GM19467 (cell line): Measurements from ENCODE around the gene DOCK4.
A peak's percentile ranks its signal among the peaks of the same experiment; 100 is the strongest.

ENCODE experiments used
- ATAC-seq: cut with Tn5 transposase; IDR thresholded peaks from one replicate; pipeline ENCODE4 v1.9.1; 2021; ENCODE audit warnings: mild to moderate bottlenecking, moderate library complexity; ENCODE audit not compliant: unreplicated experiment

Gene DOCK4

GRCh38 chr7:112113913-112114575, 92.2 kb downstream of the DOCK4 start:
- ATAC-seq: no peak

DNA sequence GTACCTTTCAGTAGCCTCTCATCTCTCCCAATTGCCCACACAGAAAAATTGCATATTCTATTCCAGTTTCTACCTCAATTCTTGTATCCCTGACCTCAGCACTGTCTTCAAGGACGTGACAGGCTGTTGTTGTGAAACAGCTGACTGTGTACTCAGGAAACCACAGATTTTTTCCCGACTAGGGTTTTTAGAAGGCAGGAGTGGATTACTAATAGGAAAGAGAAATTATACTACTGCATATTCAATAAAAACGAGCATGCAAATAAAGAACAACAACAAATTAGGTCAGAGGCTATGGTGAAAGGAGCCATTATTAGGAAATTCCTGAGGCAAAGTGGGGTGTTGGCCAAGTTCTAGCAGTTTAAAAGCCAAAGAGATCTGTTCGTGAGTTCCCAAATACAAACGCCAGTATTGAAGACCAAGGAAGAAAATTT, 93.4 kb downstream of the DOCK4 start:
- ATAC-seq: no peak

GRCh38 chr7:112110651-112111050, 95.5 kb downstream of the DOCK4 start:
- no peak for ATAC-seq

DNA sequence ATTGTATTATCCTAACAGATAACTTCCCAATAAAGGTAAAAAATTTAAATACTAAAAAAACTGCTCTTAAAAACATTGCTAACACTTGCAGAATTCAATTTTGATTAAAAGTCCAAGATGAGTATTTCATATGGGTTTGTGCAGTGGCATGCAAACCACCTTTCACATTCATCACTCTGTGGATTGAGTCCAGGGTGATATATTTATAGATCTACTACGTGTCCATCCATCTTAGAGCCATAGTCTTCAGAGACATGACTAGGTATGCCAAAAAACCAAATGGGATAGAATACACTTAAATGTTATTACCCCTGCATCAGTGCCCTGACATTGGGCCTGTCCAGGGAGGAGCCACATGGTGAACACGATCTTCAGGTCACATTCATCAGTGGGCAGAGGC, 96.0 kb downstream of the DOCK4 start:
- no peak for ATAC-seq

- ATAC-seq: no peak
These were observed 97.2 kb downstream of the DOCK4 start for GRCh38 chr7:112108981-112109380.

DNA sequence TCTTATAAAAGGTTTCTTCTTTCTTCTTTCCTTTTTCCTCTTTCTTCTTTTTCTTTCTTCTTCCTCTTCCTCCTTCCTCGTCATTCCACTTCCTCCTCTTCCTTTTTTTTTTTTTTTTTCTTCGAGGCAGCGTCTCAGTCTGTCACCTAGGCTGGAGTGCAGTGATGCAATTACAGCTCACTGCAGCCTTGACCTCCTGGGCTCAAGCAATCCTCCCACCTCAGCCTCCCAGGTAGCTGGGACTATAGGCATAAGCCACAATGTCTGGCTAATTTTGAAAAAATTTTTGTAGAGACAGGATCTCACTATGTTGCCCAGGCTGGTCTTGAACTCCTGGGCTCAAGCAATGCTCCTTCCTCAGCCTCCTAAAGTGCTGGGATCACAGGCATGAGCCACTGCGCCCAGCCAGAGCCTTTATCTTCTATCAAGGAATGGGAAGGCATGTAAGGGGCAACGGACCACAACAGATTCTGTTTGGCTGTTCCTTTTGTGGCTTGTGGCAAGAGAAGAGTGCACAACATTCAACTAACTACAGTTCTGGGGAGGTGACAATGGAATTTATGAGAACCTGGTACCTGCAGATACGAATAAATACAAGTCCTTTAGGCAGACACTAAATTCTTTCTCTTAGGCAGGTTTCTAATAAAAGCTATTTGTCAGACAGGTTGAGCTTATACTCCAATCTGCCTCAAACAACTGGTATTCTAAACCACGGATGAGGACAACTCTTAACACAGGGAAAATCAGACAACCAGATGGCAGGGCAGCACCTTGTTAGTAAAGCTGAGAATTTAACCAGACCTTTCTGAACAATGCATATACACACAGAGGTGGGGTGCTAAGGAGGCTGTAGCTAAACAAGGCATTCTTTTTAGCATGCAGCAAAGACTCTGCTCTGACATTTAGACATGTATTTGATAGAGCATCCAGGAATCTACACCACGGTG, 100.3 kb downstream of the DOCK4 start:
- no peak for ATAC-seq

DNA sequence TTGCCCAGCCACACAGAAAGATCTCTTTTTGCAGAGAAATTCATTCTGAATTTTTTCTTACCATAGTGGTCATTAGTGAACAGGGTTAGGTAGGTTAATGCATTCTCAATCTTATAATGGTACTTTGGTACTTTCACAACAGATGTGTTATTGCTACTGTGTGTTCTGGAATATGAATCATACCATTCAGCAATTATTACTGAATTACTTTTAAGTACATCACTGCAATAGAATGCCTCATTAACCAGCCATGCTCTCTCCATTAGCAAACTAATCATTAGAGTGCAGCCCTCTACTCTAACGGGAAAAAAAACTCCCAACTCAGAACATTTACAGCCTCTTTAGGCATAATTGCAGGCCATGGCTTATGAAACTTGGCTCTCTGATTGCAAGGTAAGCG, 102.1 kb downstream of the DOCK4 start:
- no peak for ATAC-seq

GRCh38 chr7:112103246-112103645, 103.0 kb downstream of the DOCK4 start:
- no peak for ATAC-seq

DNA sequence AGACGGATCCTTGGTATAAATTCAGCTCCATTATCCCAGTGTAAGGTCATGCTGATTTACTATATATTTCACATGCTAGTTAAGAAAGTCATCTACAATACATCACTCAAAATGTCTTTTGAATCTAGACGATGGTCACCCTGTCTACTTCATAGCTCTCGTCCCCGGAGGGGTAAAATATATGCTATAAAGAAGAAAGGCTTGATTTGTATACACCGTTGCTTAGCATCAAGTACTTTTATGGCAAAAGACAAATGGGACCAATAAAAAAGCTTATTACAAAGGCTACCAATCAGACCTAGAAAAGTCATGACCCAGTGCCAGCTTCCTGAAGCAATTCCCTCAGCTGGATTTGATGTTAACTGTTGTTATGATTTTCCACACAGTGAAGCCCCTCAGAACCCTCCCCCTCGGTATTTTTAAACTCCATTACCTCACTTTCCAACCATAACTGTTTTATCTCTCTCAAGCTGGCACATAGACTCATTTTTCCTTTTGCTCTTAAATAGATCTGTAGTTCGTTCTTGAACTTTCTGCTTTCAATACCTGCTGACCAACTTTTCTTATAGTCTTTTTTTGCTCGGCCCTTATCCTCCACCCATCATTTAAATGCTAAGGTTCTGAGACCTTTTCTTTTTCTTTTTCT, 104.9 kb downstream of the DOCK4 start:
- ATAC-seq: no peak

- no peak for ATAC-seq
These were observed 108.7 kb downstream of the DOCK4 start for GRCh38 chr7:112097524-112097923.

GRCh38 chr7:112093409-112093808, 112.8 kb downstream of the DOCK4 start:
- ATAC-seq: no peak

GRCh38 chr7:112092709-112093395, 113.3 kb downstream of the DOCK4 start:
- ATAC-seq: no peak

GRCh38 chr7:112092306-112092705, 113.9 kb downstream of the DOCK4 start:
- ATAC-seq: no peak

DNA sequence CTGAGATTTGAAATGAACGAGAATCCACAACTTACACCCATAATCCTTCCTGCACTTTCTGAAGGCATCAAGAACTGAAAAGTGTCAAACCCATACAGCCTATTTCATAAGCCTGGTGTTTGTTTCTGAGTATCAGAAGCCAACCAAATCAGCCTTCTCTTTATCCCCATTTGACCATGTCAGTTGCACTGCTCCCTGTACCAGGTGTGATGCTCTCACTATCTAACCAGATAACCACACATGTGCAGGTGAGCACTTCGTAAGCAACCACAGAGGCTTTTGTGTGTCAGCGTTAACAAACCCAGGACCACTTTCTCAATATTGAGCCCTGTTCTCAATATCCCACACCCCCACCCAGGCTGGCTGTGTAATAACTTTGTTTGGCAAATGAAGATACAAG, 114.4 kb downstream of the DOCK4 start:
- ATAC-seq: no peak

GRCh38 chr7:112089551-112089950, 116.6 kb downstream of the DOCK4 start:
- ATAC-seq: no peak

GRCh38 chr7:112088484-112089016, 117.6 kb downstream of the DOCK4 start:
- no peak for ATAC-seq

DNA sequence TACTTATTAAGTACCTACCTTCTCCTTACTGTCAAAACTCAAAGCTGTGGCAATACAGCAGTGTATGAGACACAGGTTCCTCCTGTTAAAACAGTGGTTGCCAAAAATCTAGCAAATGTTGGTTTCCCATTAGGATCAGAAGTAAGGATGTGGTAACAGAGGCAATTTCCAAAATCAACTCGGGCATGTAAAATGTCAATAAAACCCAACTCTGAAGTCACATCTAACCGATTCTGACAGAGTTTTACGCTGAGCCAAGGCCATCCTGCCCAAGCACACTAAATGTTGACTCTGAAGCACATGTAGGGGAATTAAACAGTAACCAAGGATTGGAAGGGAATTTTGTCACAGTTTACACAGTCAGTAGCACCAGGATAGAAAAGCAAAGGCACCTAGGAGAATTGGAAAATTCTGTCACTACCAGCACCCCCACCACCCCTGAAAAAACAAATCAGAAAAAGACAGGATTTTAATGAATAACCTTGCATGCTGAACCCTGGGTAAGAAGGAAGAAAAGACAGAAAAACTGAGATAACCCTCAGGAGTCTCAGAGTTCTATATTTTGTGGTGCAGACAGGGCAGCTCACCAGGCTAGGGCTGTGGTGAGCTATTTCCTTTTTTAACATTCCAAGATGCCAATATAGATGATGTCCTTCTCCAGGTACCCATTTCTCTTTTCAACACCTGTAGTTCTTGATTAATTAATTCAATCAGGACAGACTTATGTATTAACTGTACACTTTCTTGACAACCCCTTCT, 119.5 kb downstream of the DOCK4 start:
- ATAC-seq: no peak

- ATAC-seq: peak; percentile 45
These were observed 121.7 kb downstream of the DOCK4 start for GRCh38 chr7:112084520-112084971.

DNA sequence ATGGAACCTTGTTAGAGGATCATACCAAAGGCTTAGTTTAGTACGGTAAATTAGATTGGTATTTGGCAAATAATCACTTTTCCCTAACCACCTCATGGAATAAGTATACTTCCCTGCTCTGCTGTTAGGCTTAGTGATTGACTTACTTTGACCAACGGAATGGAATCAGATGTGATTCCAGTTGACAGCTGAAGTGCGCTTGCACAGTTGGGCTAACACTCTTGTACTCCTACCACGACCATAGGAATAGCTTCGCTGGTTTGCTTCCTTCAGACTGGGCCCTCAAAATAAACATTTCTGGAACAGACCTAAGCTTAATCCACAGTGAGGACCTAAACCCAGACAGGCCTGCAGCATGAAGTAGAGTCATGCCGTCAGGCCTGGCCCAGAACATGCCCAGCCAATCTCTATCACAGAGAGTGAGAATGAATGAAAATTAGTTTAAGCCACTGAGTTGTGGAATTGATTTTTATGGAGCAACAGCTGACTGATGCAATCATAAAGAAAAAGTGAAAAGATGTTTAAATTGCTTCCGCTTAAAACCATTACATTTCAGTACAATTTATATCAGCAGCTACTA, 122.3 kb downstream of the DOCK4 start:
- no peak for ATAC-seq

GRCh38 chr7:112082306-112082705, 123.9 kb downstream of the DOCK4 start:
- ATAC-seq: no peak
